Measurements from ENCODE around the gene HDAC7. TPM values are rescaled to one million over a fixed set of nuclear protein-coding genes. Genes with fewer than 3 reads are reported as not detected.

The HDAC7 gene
- total and polyA plus RNA-seq, 2 donors (not counting 1 experiment from before 2014, with no cell fraction given): 28.1 to 31.6 TPM

GRCh38 chr12:47751561-47751960, 68.1 kb downstream of the HDAC7 start:
- H3K9me3 ChIP-seq (ENCODE audit: control insufficient read depth, insufficient read depth, low read depth, low read length): no peaks in the 10 kb centered on the region
- no peak overlapping the region for H3K4me3 ChIP-seq (replicated peaks in 1 of 4; ENCODE audit: control extremely low read depth in 1 of 4, insufficient read depth in 1 of 4, low read depth in 3 of 4, low read length in 4 of 4)
- H3K27me3 ChIP-seq (ENCODE audit: control insufficient read depth, insufficient read depth, low read length): no peaks in the 10 kb centered on the region
- H3K4me1 ChIP-seq (ENCODE audit: control insufficient read depth, extremely low read depth, insufficient read depth, low read length): peaks cover 12% of the 10 kb centered on the region
- H3K27ac ChIP-seq (ENCODE audit: insufficient read depth, low read length): no peak overlapping the region
- no peaks in the 10 kb centered on the region for H4K20me1 ChIP-seq (ENCODE audit: control insufficient read depth, extremely low read depth, insufficient read depth, low read length)
- no peak overlapping the region for H3K4me2 ChIP-seq (ENCODE audit: extremely low read depth, insufficient read depth, low read length)
- TF ChIP-seq CTCF (conservative IDR thresholded peaks at IDR 0.05 in 1 of 2, IDR thresholded peaks at IDR 0.05 in 1 of 2; ENCODE audit: low read depth in 1 of 2, low read length in 2 of 2) (no peak), EZH2 (IDR thresholded peaks at IDR 0.05; ENCODE audit: low read length, missing control alignments) (no peak)
- no peak overlapping the region for H3K9ac ChIP-seq (ENCODE audit: insufficient read depth, low read length)
- no peak for DNase-seq (ENCODE audit: low read depth in 2 of 2)
- no peaks in the 10 kb centered on the region for H3K79me2 ChIP-seq (ENCODE audit: control insufficient read depth, insufficient read depth, low read length)
- H2AFZ ChIP-seq (ENCODE audit: low read length): no peak overlapping the region
- no peaks in the 10 kb centered on the region for H3K36me3 ChIP-seq (ENCODE audit: control insufficient read depth, insufficient read depth, low read length)

- no peak overlapping the region for H3K4me3 ChIP-seq (replicated peaks in 1 of 4; ENCODE audit: control extremely low read depth in 1 of 4, insufficient read depth in 1 of 4, low read depth in 3 of 4, low read length in 4 of 4)
- no peak overlapping the region for H3K27ac ChIP-seq (ENCODE audit: insufficient read depth, low read length)
- no peak for TF ChIP-seq CTCF (conservative IDR thresholded peaks at IDR 0.05 in 1 of 2, IDR thresholded peaks at IDR 0.05 in 1 of 2; ENCODE audit: low read depth in 1 of 2, low read length in 2 of 2)
- no peak for TF ChIP-seq EZH2 (IDR thresholded peaks at IDR 0.05; ENCODE audit: low read length, missing control alignments)
- no peaks in the 10 kb centered on the region for H3K36me3 ChIP-seq (ENCODE audit: control insufficient read depth, insufficient read depth, low read length)
- no peaks in the 10 kb centered on the region for H3K79me2 ChIP-seq (ENCODE audit: control insufficient read depth, insufficient read depth, low read length)
- no peaks in the 10 kb centered on the region for H4K20me1 ChIP-seq (ENCODE audit: control insufficient read depth, extremely low read depth, insufficient read depth, low read length)
- no peaks in the 10 kb centered on the region for H3K9me3 ChIP-seq (ENCODE audit: control insufficient read depth, insufficient read depth, low read depth, low read length)
- peaks cover 12% of the 10 kb centered on the region for H3K4me1 ChIP-seq (ENCODE audit: control insufficient read depth, extremely low read depth, insufficient read depth, low read length)
- H3K4me2 ChIP-seq (ENCODE audit: extremely low read depth, insufficient read depth, low read length): no peak overlapping the region
- H2AFZ ChIP-seq (ENCODE audit: low read length): no peak overlapping the region
- H3K27me3 ChIP-seq (ENCODE audit: control insufficient read depth, insufficient read depth, low read length): no peaks in the 10 kb centered on the region
- DNase-seq (ENCODE audit: low read depth in 2 of 2): no peak
- no peak overlapping the region for H3K9ac ChIP-seq (ENCODE audit: insufficient read depth, low read length)
Measured at GRCh38 chr12:47750916-47751470, 68.7 kb downstream of the HDAC7 start.

- H3K36me3 ChIP-seq (ENCODE audit: control insufficient read depth, insufficient read depth, low read length): no peaks in the 10 kb centered on the region
- H3K4me2 ChIP-seq (ENCODE audit: extremely low read depth, insufficient read depth, low read length): no peak overlapping the region
- no peaks in the 10 kb centered on the region for H3K27me3 ChIP-seq (ENCODE audit: control insufficient read depth, insufficient read depth, low read length)
- no peaks in the 10 kb centered on the region for H4K20me1 ChIP-seq (ENCODE audit: control insufficient read depth, extremely low read depth, insufficient read depth, low read length)
- H3K4me3 ChIP-seq (replicated peaks in 1 of 4; ENCODE audit: control extremely low read depth in 1 of 4, insufficient read depth in 1 of 4, low read depth in 3 of 4, low read length in 4 of 4): no peak overlapping the region
- H3K4me1 ChIP-seq (ENCODE audit: control insufficient read depth, extremely low read depth, insufficient read depth, low read length): peaks cover 12% of the 10 kb centered on the region
- no peaks in the 10 kb centered on the region for H3K9me3 ChIP-seq (ENCODE audit: control insufficient read depth, insufficient read depth, low read depth, low read length)
- H3K79me2 ChIP-seq (ENCODE audit: control insufficient read depth, insufficient read depth, low read length): no peaks in the 10 kb centered on the region
- no peak overlapping the region for H3K9ac ChIP-seq (ENCODE audit: insufficient read depth, low read length)
- H2AFZ ChIP-seq (ENCODE audit: low read length): no peak overlapping the region
- TF ChIP-seq EZH2 (IDR thresholded peaks at IDR 0.05; ENCODE audit: low read length, missing control alignments): no peak
- TF ChIP-seq CTCF (conservative IDR thresholded peaks at IDR 0.05 in 1 of 2, IDR thresholded peaks at IDR 0.05 in 1 of 2; ENCODE audit: low read depth in 1 of 2, low read length in 2 of 2): no peak
- no peak overlapping the region for H3K27ac ChIP-seq (ENCODE audit: insufficient read depth, low read length)
- no peak for DNase-seq (ENCODE audit: low read depth in 2 of 2)
Measured at GRCh38 chr12:47750229-47750798, 69.4 kb downstream of the HDAC7 start.
